H1 (cell line): Measurements from ENCODE around the gene CAMTA2.

Experiments used
- CBX8 ChIP-seq: fragments of 300-800, 300-1000 bp; sonication (generic); IDR thresholded peaks from 2 replicates; pipeline ENCODE4 v1.7.1; 2016; ENCODE audit warnings: low read depth, low read length, borderline replicate concordance
- CHD2 ChIP-seq: IDR thresholded peaks from 2 replicates; pipeline ENCODE4 v1.6.1; 2012; ENCODE audit warnings: low read length, improper control_type of control experiment
- EP300 ChIP-seq, 2 experiments: IDR thresholded peaks; 1 replicate in 1 of 2; 2 replicates in 1 of 2; pipeline ENCODE4 v1.6.1; 2011 to 2012; ENCODE audit warnings: low read depth in 2 of 2, low read length in 2 of 2, mild to moderate bottlenecking in 2 of 2, borderline replicate concordance in 1 of 2, inconsistent platforms in 1 of 2, moderate library complexity in 1 of 2
- EZH2 ChIP-seq: fragments of 200-600 bp; sonication (generic); IDR thresholded peaks from 2 replicates; pipeline ENCODE4 v1.7.1; 2012; ENCODE audit warnings: low read depth, mild to moderate bottlenecking, moderate library complexity, low read length, inconsistent platforms; ENCODE audit not compliant: severe bottlenecking
- JUN ChIP-seq: IDR thresholded peaks from 2 replicates; pipeline ENCODE4 v1.6.1; 2011; ENCODE audit warnings: low read depth, mild to moderate bottlenecking, improper control_type of control experiment, low read length
- KDM1A ChIP-seq: fragments of 200-600, 300-600 bp; sonication (generic); IDR thresholded peaks from 2 replicates; pipeline ENCODE4 v1.7.1; 2016; ENCODE audit warnings: mild to moderate bottlenecking, low read length, borderline replicate concordance
- POLR2A ChIP-seq, 2 experiments: IDR thresholded peaks; 1 replicate in 1 of 2; 2 replicates in 1 of 2; pipeline ENCODE4 v1.6.1; 2011; ENCODE audit warnings: low read depth in 2 of 2, low read length in 2 of 2, mild to moderate bottlenecking in 2 of 2; ENCODE audit errors: control extremely low read depth in 1 of 2
- RFX5 ChIP-seq: IDR thresholded peaks from 2 replicates; pipeline ENCODE4 v1.6.1; 2011; ENCODE audit warnings: low read depth, low read length, improper control_type of control experiment, borderline replicate concordance
- SIN3A ChIP-seq, 2 experiments: IDR thresholded peaks in 1 of 2; conservative IDR thresholded peaks in 1 of 2; 2 replicates each; pipeline ENCODE4 v1.6.1; 2011 to 2012; ENCODE audit warnings: low read length in 2 of 2, improper control_type of control experiment in 1 of 2, low read depth in 1 of 2, mild to moderate bottlenecking in 1 of 2
- TBP ChIP-seq: IDR thresholded peaks from 2 replicates; pipeline ENCODE4 v1.6.1; 2011; ENCODE audit warnings: low read depth, low read length, improper control_type of control experiment
- USF2 ChIP-seq: IDR thresholded peaks from 2 replicates; pipeline ENCODE4 v1.6.1; 2011; ENCODE audit warnings: low read length, improper control_type of control experiment
- TF ChIP-seq, protein P1 (sequence below), 3 experiments: IDR thresholded peaks; 1 replicate in 2 of 3; 2 replicates in 1 of 3; pipeline versions ENCODE4 v1.5.1 to v1.6.1; 2011; ENCODE audit warnings: low read length in 3 of 3, mild to moderate bottlenecking in 3 of 3, inconsistent platforms in 2 of 3, low read depth in 1 of 3, moderate library complexity in 1 of 3; ENCODE audit not compliant: insufficient read depth in 1 of 3; ENCODE audit errors: control extremely low read depth in 1 of 3

GRCh38 chr17:4986951-4987766 is at the start of gene CAMTA2:
- TF ChIP-seq POLR2A (IDR thresholded peaks at IDR 0.05; ENCODE audit: control extremely low read depth in 1 of 2, low read depth in 2 of 2, low read length in 2 of 2) (no peak), TBP (no peak; the same call in 1 of the 2 replicates), KDM1A (peak; percentile 41; the same call in 1 of the 2 replicates), EZH2 (no peak), CHD2 (no peak), EP300 (IDR thresholded peaks at IDR 0.05; ENCODE audit: borderline replicate concordance in 1 of 2, low read depth in 2 of 2, low read length in 2 of 2) (peak in 1 of 2 experiments; percentile 29; a peak in 1 of 3 replicates), USF2 (no peak), CBX8 (no peak), JUN (no peak), SIN3A (conservative IDR thresholded peaks at IDR 0.05 in 1 of 2, IDR thresholded peaks at IDR 0.05 in 1 of 2; ENCODE audit: low read depth in 1 of 2, low read length in 2 of 2) (peak in 1 of 2 experiments; percentile 22; a peak in 2 of 4 replicates), RFX5 (no peak)
- TF ChIP-seq, protein P1, sequence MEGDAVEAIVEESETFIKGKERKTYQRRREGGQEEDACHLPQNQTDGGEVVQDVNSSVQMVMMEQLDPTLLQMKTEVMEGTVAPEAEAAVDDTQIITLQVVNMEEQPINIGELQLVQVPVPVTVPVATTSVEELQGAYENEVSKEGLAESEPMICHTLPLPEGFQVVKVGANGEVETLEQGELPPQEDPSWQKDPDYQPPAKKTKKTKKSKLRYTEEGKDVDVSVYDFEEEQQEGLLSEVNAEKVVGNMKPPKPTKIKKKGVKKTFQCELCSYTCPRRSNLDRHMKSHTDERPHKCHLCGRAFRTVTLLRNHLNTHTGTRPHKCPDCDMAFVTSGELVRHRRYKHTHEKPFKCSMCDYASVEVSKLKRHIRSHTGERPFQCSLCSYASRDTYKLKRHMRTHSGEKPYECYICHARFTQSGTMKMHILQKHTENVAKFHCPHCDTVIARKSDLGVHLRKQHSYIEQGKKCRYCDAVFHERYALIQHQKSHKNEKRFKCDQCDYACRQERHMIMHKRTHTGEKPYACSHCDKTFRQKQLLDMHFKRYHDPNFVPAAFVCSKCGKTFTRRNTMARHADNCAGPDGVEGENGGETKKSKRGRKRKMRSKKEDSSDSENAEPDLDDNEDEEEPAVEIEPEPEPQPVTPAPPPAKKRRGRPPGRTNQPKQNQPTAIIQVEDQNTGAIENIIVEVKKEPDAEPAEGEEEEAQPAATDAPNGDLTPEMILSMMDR (IDR thresholded peaks at IDR 0.05; ENCODE audit: control extremely low read depth in 1 of 3, insufficient read depth in 1 of 3, low read depth in 1 of 3, low read length in 3 of 3), result peak; percentile 40 to 52 (median 47)
